C4-2B (cell line): Measurements from ENCODE around the gene ITLN2.

Experiments
- ZFX ChIP-seq: fragments of 450-650 bp; IDR thresholded peaks from 2 replicates; pipeline ENCODE4 v1.6.1; 2017
- TF ChIP-seq, protein P1 (sequence below): fragments of 450-650 bp; conservative IDR thresholded peaks from 2 replicates; pipeline ENCODE4 v1.5.1; 2017; ENCODE audit warnings: mild to moderate bottlenecking

DNA sequence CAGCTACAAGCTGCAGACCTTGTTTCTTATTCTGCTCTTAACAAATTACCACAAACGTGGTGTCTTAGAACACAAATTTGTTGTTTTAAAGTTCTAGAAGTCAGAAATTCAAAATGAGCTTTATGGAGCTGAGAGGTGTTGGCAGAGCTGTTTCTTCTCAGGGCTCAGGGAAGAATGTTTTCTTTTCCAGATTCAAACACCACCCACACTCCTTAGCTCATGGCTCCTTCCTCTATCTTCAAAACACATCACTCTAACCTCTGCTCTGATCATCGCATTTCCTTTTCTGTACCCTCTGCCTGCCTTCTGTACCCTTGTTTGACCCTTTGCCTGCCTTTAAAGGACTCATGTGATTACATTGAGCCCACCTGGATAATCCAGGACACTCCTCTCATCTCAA lies 42.7 kb downstream of the ITLN2 start:
- TF ChIP-seq, protein P1, sequence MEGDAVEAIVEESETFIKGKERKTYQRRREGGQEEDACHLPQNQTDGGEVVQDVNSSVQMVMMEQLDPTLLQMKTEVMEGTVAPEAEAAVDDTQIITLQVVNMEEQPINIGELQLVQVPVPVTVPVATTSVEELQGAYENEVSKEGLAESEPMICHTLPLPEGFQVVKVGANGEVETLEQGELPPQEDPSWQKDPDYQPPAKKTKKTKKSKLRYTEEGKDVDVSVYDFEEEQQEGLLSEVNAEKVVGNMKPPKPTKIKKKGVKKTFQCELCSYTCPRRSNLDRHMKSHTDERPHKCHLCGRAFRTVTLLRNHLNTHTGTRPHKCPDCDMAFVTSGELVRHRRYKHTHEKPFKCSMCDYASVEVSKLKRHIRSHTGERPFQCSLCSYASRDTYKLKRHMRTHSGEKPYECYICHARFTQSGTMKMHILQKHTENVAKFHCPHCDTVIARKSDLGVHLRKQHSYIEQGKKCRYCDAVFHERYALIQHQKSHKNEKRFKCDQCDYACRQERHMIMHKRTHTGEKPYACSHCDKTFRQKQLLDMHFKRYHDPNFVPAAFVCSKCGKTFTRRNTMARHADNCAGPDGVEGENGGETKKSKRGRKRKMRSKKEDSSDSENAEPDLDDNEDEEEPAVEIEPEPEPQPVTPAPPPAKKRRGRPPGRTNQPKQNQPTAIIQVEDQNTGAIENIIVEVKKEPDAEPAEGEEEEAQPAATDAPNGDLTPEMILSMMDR = no peak
- TF ChIP-seq ZFX = no peak
